NK-92 (cell line): ENCODE measurements around the gene GRM8.

Experiments used
- DNase-seq: peaks from one replicate; lab custom pipeline; 2025; ENCODE audit not compliant: unreplicated experiment; lab: John Stamatoyannopoulos, UW

The GRM8 gene

GRCh38 chr7:126450269-126450671, 802.5 kb downstream of the GRM8 start:
- no peak for DNase-seq

GRCh38 chr7:126449611-126450268, 803.0 kb downstream of the GRM8 start:
- no peak for DNase-seq

GRCh38 chr7:126447984-126448383, 804.8 kb downstream of the GRM8 start:
- no peak for DNase-seq

GRCh38 chr7:126445991-126446390, 806.8 kb downstream of the GRM8 start:
- DNase-seq: no peak

GRCh38 chr7:126443951-126444350, 808.8 kb downstream of the GRM8 start:
- no peak for DNase-seq

- DNase-seq: no peak
Measured at GRCh38 chr7:126442908-126443307, 809.8 kb downstream of the GRM8 start.

GRCh38 chr7:126441745-126442144, 811.0 kb downstream of the GRM8 start:
- DNase-seq: no peak

- DNase-seq: no peak
Measured at GRCh38 chr7:126440542-126440941, 812.2 kb downstream of the GRM8 start.

- no peak for DNase-seq
Measured at GRCh38 chr7:126436213-126436868, 816.4 kb downstream of the GRM8 start.

- DNase-seq: no peak
Measured at GRCh38 chr7:126426652-126427051, 826.1 kb downstream of the GRM8 start.

GRCh38 chr7:126424985-126425384, 827.8 kb downstream of the GRM8 start:
- DNase-seq: no peak

GRCh38 chr7:126419047-126419446, 833.7 kb downstream of the GRM8 start:
- DNase-seq: no peak

- no peak for DNase-seq
Measured at GRCh38 chr7:126411821-126412383, 840.8 kb downstream of the GRM8 start.

- no peak for DNase-seq
Measured at GRCh38 chr7:126411032-126411820, 841.5 kb downstream of the GRM8 start.

GRCh38 chr7:126403040-126403439, 849.7 kb downstream of the GRM8 start:
- DNase-seq: no peak

- DNase-seq: no peak
Measured at GRCh38 chr7:126401918-126402317, 850.8 kb downstream of the GRM8 start.

GRCh38 chr7:126398851-126399529, 853.8 kb downstream of the GRM8 start:
- DNase-seq: no peak

GRCh38 chr7:126398285-126398684, 854.5 kb downstream of the GRM8 start:
- DNase-seq: no peak

- no peak for DNase-seq
Measured at GRCh38 chr7:126394406-126394805, 858.3 kb downstream of the GRM8 start.
